T-helper 2 cell treated with Interferon-gamma antibody and Interleukin-4, amounts not matched to agents 5 μg/mL and 100 μg/mL, for 36 hours (primary cell): Measurements from ENCODE around the gene ARL15.
A peak's percentile ranks its signal among the peaks of the same experiment; 100 is the strongest.

ENCODE experiments used
- DNase-seq: peaks from one replicate; pipeline ENCODE4 v3.0.0; 2021; ENCODE audit warnings: low spot score
- H3K27ac Mint-ChIP-seq: one replicate; pipeline ENCODE4 v1.8.0; 2021; ENCODE audit warnings: mild to moderate bottlenecking, mixed read lengths
- H3K27me3 Mint-ChIP-seq: one replicate; pipeline ENCODE4 v1.8.0; 2021; ENCODE audit warnings: low read depth, mixed read lengths
- H3K36me3 Mint-ChIP-seq: one replicate; pipeline ENCODE4 v1.8.0; 2021; ENCODE audit warnings: low read depth, mixed read lengths
- H3K4me1 Mint-ChIP-seq: one replicate; pipeline ENCODE4 v1.8.0; 2021; ENCODE audit warnings: low read depth, mixed read lengths
- H3K4me3 Mint-ChIP-seq: one replicate; pipeline ENCODE4 v1.8.0; 2022; ENCODE audit warnings: mild to moderate bottlenecking, moderate library complexity, mixed read lengths
- H3K9me3 Mint-ChIP-seq: one replicate; pipeline ENCODE4 v1.8.0; 2021; ENCODE audit warnings: mixed read lengths

ARL15 gene

DNA sequence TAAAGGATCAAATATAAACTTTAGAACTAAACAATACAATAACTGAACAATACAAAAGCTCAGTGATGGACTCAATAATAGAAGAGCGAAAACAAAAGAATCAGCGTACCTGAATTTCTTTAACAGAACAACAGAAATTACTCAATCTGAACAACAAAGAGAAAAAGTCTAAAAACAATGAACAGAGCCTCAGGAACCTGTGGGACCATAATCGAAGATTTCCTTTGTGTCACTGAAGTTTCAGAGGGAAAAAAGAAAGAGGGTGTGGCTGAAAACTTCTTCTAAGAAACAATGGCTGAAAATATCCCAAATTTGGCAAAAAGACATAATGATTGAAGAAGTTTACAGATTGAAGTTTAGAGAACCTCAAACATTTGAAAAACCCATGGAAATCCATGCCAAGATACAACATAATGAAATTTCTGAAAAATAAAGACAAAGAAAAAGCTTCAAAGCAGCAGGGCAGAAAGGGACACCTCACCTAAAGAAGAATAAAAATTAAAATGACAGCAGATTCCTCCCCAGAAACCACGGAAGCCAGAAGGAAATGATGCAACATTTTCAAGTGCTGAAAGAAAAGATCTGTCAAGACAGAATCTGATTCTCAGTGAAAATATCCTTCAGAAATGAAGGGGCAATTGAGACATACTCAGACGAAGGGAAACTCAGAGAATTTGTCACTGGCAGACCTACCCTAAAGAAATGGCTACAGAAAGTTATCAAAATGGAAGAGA, 288.8 kb downstream of the ARL15 start:
- Mint-ChIP-seq H3K4me1 (peaks cover 25% of the 10 kb centered on the region), H3K9me3 (no peaks in the 10 kb centered on the region), H3K36me3 (peaks cover 9% of the 10 kb centered on the region), H3K27ac (peak overlapping the region; percentile 88), H3K27me3 (no peaks in the 10 kb centered on the region), H3K4me3 (peak overlapping the region; percentile 87)
- DNase-seq: peak; percentile 32

DNA sequence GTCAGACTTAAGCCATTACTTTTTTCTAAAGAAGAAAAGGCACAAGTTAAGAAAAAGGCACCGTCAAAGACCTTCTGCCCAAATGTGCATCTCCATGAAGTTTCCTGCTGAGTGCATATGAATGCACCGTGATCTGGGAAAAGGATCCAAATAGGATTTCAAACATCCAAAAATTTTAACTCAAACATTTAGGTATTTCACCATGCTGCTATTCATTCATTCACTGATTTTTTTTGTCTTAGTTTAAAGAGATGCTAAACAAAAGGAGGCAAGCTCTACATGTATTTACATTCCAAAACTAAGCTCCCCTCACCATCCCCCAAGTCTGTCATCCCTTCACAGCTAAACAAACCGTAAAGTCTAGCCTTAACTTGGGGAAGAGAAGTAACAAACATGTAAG, 291.9 kb downstream of the ARL15 start:
- Mint-ChIP-seq H3K9me3 (peaks cover 15% of the 10 kb centered on the region), H3K4me3 (no peak overlapping the region), H3K27me3 (no peaks in the 10 kb centered on the region), H3K27ac (no peak overlapping the region), H3K4me1 (peaks cover 26% of the 10 kb centered on the region), H3K36me3 (peaks cover 16% of the 10 kb centered on the region)
- no peak for DNase-seq

DNA sequence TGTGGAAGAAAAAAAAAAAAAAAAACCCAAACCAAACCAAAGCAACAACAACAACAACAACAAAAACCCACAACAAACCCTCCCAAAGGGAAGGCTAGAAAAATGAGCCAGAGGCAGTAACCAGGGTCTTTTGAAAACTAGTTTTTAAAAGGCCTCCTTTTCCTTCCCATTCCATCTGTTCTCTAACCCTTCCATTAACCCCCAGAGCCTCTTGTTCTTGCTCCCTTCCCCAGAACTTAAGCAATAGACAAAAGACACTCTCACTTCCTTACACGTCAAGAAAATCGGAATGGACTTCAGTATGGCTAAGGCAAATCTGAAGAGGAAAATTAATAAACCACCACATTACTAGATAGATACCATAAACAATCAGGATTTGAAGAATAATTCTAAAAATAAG, 292.8 kb downstream of the ARL15 start:
- Mint-ChIP-seq H3K27me3 (no peaks in the 10 kb centered on the region), H3K9me3 (peaks cover 20% of the 10 kb centered on the region), H3K36me3 (peaks cover 15% of the 10 kb centered on the region), H3K27ac (no peak overlapping the region), H3K4me1 (peaks cover 22% of the 10 kb centered on the region), H3K4me3 (no peak overlapping the region)
- DNase-seq: no peak

DNA sequence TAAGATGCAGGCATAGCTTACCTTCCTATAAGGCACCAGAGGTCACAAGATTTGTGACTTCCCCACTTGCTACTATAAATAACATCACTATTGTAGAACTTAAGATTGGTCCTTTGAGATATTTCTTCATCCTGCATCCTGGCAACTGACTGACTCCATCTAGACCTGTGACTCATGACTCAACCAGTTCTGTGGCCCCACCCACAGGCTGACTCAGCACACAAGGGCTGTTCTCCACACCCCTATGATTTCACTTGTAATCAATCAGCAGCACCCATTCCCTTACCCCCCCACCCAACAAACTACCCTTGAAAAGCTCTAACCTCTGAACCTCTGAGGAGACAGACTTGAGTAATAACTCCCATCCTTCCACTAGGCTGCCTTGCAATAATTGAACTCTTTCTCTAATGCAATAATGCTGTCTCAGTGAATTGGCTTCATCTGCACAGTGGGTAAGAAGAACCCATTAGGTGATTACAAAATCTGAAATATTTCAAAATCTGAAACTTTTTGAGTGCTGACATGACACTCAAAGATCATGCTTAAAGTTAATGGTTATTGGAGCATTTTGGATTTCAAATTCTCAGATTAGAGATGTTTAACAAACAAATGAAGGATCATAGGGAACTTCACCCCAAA, 296.7 kb downstream of the ARL15 start:
- Mint-ChIP-seq H3K4me3 (no peak overlapping the region), H3K4me1 (peaks cover 5% of the 10 kb centered on the region), H3K36me3 (peaks cover 13% of the 10 kb centered on the region), H3K27ac (no peak overlapping the region), H3K27me3 (no peaks in the 10 kb centered on the region), H3K9me3 (peaks cover 20% of the 10 kb centered on the region)
- DNase-seq: no peak

DNA sequence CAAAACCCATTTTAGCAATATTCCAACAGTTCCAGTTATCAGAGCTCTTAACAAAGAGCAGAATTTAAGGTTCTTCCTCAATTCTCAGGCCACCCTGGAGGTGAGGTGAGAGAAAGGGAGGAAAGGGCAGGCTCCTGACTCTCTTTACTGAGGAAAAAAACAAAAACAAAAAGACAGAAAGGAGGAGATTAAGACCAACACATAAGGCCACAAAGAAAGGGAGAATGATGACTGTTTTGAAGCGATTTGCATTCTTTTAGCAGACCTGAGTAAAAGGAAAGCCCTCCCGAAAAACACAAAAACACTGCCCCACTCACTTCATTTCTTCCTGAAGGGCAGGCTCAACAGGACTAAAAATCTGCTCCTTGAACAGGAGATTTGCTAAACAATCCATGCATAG, 300.5 kb downstream of the ARL15 start:
- Mint-ChIP-seq H3K27me3 (no peaks in the 10 kb centered on the region), H3K9me3 (peaks cover 19% of the 10 kb centered on the region), H3K27ac (no peak overlapping the region), H3K4me1 (peaks cover 5% of the 10 kb centered on the region), H3K4me3 (no peak overlapping the region), H3K36me3 (peaks cover 11% of the 10 kb centered on the region)
- DNase-seq: no peak

DNA sequence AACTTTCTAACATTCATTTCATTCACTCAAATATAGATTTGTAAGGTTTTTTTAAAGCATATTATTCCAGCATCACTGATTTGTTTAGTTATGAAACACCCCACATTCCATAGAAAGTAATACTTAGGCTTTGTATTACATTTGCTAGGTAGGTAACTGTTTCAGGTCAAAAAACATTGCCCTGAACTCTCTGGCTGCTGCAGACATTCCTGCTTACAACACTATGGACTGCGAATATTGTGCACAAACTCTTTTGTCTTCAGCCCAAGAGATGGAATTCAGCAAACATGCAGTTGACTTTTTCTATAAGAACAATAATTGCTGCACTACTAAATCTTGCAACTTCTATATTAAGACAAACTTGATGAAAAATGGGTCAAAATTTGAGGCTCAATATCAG, 301.0 kb downstream of the ARL15 start:
- H3K27me3 Mint-ChIP-seq: no peaks in the 10 kb centered on the region
- H3K4me3 Mint-ChIP-seq: no peak overlapping the region
- H3K4me1 Mint-ChIP-seq: peaks cover 5% of the 10 kb centered on the region
- DNase-seq: no peak
- peaks cover 10% of the 10 kb centered on the region for H3K36me3 Mint-ChIP-seq
- H3K9me3 Mint-ChIP-seq: peaks cover 14% of the 10 kb centered on the region
- no peak overlapping the region for H3K27ac Mint-ChIP-seq

DNA sequence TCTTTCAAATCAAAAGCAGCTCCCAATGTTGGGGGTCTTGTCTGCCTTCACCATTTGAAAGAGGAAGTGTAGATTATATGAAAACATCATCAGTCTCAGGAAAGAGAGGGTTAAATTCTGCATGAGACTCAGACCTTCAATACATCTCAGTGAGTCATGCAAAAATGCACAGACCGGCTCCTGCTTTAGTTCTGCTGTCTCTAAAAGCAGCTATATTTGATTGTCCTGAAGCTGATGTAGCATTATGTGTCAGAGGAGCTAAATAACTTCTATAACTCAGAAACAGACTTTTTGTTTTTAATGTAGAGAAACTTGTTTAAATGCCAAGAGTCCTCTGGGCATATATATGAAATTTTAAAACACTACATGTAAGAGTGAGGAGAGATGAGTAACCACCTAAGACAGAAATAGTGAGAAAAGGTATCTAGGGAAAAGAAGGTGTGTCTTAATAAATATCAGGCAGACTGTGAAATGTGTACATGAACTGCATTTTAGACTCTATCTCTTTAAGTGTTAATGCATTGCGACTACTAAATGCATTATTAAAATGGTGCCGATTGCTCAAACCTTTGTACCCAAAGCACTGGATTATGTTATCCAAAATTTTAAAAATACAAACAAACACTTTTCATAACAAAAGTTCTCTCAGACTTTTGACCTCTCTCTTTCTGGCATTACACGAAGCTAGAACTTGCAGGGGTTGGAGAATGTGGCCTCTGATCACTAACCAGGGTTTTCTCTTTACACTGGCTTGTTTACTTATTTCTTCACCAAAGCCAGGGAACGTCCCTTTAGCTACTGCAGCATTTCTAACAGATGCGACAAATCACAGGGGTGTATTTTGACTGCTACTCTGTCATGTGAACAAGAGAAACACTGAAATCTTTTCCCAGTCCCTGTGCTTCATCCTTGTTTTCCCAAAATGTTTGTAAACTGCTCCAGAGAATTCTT, 302.3 kb downstream of the ARL15 start:
- Mint-ChIP-seq H3K9me3 (peaks cover 1% of the 10 kb centered on the region), H3K4me1 (no peaks in the 10 kb centered on the region), H3K27me3 (no peaks in the 10 kb centered on the region), H3K27ac (no peak overlapping the region), H3K36me3 (peaks cover 1% of the 10 kb centered on the region), H3K4me3 (no peak overlapping the region)
- no peak for DNase-seq

DNA sequence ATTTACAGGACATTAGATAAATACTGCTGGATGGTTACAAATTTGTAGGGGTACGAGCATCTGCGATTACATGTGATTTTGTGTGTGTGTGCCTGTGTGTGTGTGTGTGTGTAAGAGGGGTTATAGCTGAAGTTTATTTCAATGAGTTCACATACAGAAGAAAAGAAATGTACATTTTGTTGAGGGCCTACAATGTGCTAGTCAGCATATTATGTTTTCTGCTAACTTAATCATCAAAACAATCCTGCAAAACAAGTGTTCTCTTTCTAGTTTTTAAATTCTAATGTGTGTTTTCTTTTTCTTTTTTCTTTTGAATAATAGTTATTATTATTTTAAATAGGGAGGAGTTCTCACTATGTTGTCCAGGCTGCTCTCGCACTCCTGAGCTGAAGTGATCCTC, 305.7 kb downstream of the ARL15 start:
- Mint-ChIP-seq H3K36me3 (no peaks in the 10 kb centered on the region), H3K27ac (no peak overlapping the region), H3K9me3 (no peaks in the 10 kb centered on the region), H3K4me3 (no peak overlapping the region), H3K27me3 (no peaks in the 10 kb centered on the region), H3K4me1 (no peaks in the 10 kb centered on the region)
- no peak for DNase-seq

DNA sequence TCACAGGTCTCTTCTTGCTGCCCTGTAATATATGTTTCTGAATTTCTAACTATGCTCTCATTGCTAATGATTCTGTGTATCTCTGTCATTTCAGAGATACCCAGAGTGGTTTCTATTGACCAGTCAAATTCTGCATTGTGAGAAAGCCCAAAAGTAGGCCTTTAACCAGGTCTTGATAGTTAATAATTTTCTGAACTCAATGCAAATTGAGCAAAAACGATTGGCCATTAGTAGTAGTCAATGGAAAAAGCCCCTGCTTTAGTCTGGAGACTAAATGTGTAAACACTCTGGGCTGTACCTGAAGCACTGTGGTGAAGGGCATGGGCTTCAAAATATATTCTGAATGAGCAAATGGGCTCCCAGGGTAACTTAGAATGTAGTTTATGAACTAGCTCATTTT, 307.6 kb downstream of the ARL15 start:
- no peak overlapping the region for H3K4me3 Mint-ChIP-seq
- DNase-seq: no peak

DNA sequence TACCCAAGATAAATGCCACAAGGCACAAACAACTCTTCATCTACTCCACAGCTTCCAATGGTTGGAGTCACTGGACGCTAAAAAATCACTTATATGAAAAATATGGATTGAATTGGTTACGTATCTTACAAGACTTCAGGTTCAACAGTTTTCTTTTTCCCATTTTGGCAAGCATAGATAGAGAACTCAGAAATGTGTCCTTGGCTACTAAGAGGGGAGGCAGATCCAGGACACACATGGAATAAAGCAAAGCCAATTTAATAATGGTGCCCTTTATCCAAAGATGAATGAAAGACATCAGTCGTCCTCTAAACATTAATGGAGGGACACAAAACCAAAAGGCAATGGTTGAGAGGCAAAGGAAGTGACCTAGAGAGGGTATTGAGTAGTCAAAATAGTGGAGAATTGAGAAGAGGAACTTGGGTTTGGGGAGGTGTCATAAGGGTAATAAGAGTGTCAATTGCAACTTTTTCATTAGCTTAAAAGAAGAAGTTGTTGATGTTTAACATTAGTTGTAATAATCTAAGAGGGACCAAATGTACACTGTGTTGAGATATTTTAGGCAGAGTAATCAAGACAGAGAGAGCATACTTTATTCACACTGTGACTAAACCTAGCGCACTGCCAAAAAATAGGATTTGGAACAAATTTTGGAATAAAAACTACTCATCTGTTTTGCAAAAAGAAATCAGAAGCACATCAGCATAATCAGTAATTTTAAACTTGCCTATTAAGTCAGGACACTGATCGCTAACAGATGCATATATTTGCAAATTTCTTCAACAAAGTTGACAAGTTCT, 308.2 kb downstream of the ARL15 start:
- Mint-ChIP-seq H3K4me1 (no peaks in the 10 kb centered on the region), H3K36me3 (no peaks in the 10 kb centered on the region), H3K27ac (no peak overlapping the region), H3K4me3 (no peak overlapping the region), H3K9me3 (no peaks in the 10 kb centered on the region), H3K27me3 (no peaks in the 10 kb centered on the region)
- no peak for DNase-seq

More for the DNA sequence above, 307.6 kb downstream of the ARL15 start:
- Mint-ChIP-seq H3K9me3 (no peaks in the 10 kb centered on the region), H3K36me3 (no peaks in the 10 kb centered on the region), H3K4me1 (no peaks in the 10 kb centered on the region), H3K27ac (no peak overlapping the region), H3K27me3 (no peaks in the 10 kb centered on the region)

DNA sequence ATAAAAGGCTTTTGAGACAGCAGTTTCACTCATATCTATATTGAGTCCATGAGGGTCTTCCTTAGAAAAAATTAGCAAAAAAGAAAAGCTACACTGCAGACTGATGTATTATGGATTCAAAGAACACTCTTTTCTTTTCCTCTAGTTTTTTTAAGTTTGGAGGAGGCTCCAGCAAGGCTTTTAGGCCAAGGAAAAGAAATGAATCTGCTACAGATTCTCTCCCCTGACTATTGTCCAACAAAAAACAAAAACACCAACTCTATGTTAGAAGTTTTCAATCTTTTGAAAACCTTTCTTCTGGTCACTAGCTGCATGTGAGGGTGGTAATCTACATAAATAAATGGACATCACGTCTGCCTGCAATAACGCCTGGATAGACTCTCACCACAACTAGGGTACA, 310.4 kb downstream of the ARL15 start:
- Mint-ChIP-seq H3K4me1 (peaks cover 4% of the 10 kb centered on the region), H3K4me3 (no peak overlapping the region), H3K36me3 (no peaks in the 10 kb centered on the region), H3K27ac (no peak overlapping the region), H3K9me3 (no peaks in the 10 kb centered on the region), H3K27me3 (no peaks in the 10 kb centered on the region)
- DNase-seq: no peak

DNA sequence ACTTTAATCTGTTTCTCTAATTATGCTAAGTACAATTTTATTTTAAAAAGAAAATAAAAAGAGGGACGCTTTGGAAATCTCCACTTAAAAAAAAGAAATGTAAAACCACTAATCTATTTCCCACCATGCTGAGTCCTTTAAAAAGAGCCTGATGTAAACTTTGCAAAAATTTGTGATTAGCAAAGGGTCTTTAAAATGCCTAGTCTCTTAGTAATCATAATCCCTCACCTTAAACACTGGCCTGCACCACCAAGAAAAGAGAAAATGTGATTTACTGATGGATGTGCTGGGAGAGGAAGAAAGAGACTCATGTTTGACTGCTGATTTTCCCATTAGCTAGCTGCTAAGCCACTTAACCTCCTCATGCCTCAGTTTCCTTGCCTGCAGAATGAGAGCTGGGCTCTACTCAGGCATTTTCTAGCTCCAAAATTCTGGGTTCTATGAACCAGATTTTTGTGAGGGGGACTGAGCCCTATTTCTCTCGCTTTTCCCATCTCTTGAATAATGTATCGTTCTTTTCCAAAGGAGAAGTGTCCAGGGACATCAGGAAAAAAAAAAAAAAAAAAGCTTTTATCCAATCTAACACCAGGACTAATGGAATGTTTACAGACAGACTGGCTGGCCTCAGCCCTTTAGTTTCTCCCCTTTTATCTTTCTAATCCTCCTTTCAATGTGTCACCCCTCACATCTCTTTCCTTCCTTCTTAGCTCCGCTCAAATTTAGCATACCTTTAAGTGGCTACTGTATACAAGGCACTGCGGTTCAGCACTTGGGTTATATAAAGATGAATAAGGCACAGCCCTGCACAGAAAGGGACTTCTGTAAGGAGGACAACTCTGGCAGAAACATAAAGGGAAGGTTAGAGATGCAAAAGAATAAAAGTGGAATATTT, 312.4 kb downstream of the ARL15 start:
- Mint-ChIP-seq H3K4me3 (no peak overlapping the region), H3K4me1 (peaks cover 7% of the 10 kb centered on the region), H3K9me3 (no peaks in the 10 kb centered on the region), H3K36me3 (no peaks in the 10 kb centered on the region), H3K27ac (no peak overlapping the region), H3K27me3 (no peaks in the 10 kb centered on the region)
- DNase-seq: no peak

DNA sequence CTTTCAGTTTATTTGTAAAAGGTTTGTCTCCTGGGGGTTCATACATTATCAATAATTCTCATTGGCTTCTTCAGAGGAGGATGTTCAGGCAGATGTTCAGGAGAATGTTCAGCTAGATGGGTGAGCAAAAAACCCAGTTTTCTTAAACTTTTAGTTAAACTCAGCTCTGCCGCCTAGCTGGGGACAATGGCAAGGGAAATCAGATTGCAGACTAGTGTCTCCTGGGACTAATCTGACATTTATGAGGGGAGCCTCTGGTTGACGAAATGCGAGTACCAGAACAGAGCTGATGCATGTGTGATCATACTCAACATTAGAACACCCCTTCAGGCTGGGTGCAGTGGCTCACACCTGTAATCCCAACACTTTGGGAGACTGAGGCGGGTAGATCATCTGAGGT, 314.4 kb downstream of the ARL15 start:
- Mint-ChIP-seq H3K4me3 (no peak overlapping the region), H3K9me3 (no peaks in the 10 kb centered on the region), H3K27me3 (no peaks in the 10 kb centered on the region), H3K36me3 (no peaks in the 10 kb centered on the region), H3K27ac (no peak overlapping the region), H3K4me1 (peaks cover 7% of the 10 kb centered on the region)
- no peak for DNase-seq
